Activated CD4-positive, alpha-beta T cell treated with anti-CD3 and anti-CD28 coated beads, Interleukin-2, amount 50 U/mL, for 1 hour (primary cell): ENCODE measurements around the gene EHHADH.
"Not testable (repeated sequence)": the region's sequence is repeated elsewhere in the genome, so short reads cannot be mapped to it uniquely, and the experiment has no call there.

Experiments used
- DNase-seq: peaks from one replicate; pipeline ENCODE4 v3.0.0-alpha.2; 2020

The EHHADH gene

DNA sequence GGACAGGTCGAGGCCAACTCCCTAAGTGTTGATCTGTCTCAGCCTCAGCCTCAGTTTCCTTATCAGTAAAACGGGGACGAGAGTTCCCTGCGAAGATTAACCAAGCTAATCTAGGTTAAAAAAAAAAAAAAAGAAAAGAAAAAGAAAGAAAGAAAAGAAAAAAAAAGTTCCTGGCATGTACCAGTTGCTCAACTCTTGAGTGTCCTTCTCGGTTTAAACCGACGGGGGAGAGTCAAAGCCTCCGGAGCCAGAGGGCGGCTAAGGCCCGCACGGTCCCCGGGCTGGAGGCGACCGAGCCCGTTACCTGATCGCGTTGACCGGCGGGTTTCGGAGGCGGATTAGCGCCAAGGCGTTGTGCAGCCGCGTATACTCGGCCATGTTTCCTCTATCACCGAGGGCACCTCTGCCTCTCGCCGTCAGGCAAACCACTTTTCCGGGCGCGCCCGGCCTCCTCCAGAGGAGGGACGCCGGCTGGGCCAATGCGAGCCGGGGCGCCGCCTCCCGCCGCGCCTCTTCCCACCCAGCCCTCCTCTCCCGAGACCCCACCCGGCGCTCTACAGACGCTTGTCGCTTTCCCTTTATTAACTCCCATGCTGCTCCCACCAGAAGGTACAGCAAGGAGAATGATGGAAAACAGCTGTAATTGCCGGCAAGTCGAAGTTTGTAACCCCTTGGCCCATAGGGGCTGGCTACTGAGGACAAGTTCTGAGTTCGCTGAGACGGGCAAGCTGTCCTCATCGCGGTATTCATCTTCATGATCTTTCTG lies at the start of gene EHHADH:
Gene EHHADH, minus strand, starts transcription at position 405 of the 766 bp plus-strand sequence. Its CDS starts 27 bp downstream, at position 378.
- peak; percentile 33 for DNase-seq

- DNase-seq = not testable (repeated sequence)
Observed at GRCh38 chr3:185299918-185300426, 46.1 kb upstream of the EHHADH start.

DNA sequence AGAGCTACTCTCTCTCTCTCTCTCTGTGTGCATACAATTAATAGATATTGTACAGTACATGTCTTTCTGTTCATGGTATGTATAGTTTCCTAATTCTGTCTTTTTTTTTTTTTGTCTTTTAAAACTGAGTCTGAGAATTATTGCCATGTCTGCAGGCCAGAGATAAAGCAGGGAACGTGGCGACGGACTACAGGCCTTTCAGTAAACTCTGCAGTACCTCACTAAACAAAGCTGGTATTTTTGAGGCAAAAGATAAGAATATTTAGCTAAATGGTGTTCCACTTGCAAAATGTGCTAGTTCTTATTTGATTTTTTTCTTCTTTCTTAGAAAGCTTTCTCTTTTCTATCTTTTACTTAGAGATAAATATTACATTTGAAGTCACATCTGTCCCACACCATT lies 44.0 kb upstream of the EHHADH start:
- DNase-seq = no peak

- DNase-seq = no peak
Observed at GRCh38 chr3:185292238-185292637, 38.4 kb upstream of the EHHADH start.

DNA sequence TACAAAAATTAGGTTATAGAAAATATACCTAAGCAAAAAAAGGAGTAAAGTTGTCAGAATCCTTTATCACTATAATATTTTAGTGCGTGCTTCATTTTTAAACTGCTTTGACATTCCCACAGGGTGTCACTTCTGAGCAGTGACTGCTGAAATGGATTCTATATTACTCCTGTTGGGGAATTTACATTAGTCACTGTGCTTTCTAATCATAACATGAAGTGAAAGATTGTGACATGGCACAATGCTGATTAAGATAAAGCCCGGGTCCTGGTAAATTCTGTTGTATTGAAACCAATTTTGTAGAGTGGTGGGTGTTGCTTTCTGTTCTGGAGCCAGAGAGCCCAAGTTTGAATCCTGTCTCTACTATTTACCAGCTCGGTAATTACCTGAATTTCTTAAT lies 36.4 kb upstream of the EHHADH start:
- DNase-seq = no peak

DNA sequence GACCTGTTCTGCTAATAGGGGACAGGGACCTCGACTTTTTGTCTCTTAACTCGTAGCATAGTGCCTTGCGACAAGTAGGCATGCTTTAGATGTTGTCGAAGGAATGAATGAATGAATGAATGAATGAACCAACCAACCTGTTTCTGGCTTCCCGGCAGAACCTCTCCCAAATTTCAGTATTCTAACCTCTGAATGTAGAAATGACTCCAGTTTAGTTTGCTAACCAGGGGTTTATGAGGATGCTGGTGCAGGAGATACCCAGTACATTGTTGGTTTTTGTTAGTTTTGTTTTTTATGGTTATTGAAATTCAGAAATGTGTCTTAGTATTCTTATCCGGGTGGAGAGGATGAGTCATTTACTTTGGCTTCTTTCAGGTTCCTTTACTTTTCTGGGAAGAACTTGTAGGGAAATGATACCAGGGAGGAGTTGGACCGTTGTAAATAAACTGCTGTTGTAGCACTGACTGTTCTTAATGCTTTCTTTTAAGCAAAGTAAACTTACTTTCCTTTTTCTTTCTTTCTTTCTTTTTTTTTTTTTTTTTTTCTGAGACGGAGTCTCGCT lies 29.6 kb upstream of the EHHADH start:
- DNase-seq = no peak

DNA sequence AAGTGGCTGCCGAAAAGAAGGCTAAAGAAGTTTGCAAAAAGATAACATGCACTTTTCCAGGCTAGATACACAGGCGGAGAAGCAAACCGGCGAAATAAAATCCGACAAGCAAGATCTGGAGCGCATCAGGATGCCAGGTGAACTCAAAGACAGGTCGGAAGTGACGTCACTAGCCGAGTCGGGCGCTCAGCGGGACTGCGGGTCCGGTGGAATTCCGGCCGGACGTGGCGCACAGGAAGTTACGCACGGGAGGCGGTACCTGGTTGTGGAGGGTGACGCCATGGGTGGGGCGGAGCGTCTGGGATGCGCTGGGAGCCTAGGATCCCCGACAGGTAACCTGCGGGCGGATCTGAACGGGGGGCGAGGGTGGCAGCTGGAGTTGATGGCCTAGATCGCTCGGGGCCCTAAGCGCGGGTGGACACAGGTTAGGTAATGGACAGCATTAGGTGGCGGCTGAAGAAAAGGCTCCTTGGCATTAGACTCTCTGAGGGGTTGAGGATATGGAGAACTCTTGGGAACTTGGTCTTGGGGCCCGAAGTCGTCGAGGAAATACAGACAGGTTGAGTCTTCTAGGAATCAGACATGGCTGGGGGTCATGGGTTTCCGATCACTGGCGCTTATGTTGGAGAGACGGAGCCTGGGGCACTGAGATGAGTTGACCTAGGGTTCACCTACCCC lies 29.0 kb upstream of the EHHADH start:
- DNase-seq = peak; percentile 94

GRCh38 chr3:185280572-185281365 lies 26.9 kb upstream of the EHHADH start:
- DNase-seq = no peak

DNA sequence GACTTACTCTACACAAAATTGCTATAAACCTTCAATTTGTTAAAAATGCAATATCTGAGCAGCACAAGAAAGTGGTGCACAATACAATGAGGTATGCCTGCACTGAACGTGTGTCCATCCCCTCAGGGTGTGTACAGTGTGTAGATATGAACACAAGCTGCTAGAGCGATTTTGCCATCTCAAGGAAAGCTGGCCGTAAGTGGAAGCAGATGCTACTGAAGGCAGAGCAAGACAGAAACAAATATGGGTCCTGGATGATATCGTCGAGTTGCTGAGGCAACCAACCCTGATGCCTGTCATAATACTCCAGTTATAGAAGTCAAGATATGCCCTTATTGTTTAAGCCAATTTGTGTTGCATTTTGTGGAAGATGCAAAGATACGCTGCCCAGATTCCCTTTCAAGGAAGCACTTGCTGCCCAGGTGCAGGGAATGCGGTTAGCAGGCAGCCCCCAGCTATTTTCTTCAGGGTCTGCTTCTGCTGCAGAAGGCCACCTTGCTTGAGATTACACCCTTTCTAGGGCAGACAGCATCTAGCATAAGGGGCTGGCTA lies 25.8 kb upstream of the EHHADH start:
- no peak for DNase-seq

- DNase-seq = no peak
Observed at GRCh38 chr3:185276415-185276814, 22.6 kb upstream of the EHHADH start.

GRCh38 chr3:185272033-185272432 lies 18.2 kb upstream of the EHHADH start:
- DNase-seq = no peak

DNA sequence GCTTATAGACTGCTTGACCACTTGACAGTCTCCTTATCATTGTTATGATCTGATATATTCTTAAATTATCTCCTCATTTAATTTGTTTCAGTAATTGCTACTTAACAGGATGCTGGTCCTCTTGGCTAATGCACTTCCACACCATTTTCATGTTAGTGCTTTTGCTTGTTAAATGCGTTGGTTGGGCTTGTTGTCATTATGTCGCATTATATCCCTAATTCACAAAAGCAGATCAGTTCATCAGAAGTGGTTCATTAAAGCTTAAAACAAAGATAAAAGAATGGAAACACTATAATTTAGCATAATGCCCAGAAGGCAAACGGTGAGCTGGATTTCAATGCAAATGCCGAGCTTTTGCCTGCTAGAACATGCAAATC lies 17.1 kb upstream of the EHHADH start:
- DNase-seq = no peak

- DNase-seq = no peak
Observed at GRCh38 chr3:185270262-185270955, 16.6 kb upstream of the EHHADH start.

DNA sequence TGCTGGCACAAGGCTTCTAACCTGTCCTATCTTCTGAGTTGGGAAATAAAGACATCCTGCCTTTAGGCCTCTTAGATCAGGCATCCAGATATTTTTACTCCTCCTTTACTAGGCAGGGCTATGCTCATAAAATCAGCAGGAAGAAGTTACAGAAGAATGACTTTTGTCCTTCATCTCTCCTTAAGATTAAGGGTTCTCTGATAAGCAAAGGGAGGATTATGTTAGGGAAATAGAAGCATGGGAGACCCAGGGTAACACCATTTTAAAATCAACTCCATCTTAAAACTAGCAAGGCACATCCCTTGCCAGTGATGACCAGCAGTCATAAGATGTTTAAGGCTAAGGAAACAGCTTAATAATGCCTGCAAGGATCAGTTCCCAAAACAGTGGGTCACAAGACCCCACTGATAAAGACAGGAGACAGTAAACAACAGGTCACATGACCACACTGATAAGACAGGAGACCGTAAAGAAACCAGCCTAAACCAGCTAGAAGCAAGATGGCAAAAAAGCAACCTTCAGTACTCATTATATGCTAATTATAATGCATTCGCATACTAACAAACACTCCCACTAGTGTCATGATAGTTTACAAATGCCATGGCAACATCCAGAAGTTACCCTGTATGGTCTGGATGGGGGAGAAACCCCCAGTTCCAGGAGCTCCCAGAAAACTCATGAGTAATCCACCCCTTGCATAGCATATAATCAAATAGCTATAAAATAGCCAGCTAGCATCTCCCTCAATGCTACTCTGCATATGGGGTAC lies 14.5 kb upstream of the EHHADH start:
- no peak for DNase-seq

- DNase-seq = no peak
Observed at GRCh38 chr3:185267193-185267592, 13.3 kb upstream of the EHHADH start.

GRCh38 chr3:185264849-185265553 lies 11.2 kb upstream of the EHHADH start:
- DNase-seq = no peak

DNA sequence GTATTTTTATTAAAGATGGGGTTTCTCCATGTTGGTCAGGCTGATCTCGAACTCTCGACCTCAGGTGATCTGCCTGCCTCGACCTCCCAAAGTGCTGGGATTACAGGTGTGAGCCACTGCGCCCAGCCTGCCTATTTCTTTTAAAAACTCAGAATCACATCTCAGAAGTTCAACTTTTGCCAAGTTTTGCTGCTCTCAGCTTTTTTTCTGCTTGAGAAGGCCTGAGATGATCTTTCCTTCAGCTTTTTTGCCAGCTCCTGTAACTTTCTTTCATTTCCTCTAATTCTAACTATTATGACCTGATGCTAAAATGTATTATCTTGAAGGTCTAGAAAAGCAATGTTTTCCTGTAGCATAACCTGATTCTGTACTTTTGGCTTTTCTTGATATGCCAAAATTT lies 9.6 kb upstream of the EHHADH start:
- DNase-seq = no peak

- no peak for DNase-seq
Observed at GRCh38 chr3:185257334-185257733, 3.5 kb upstream of the EHHADH start.

DNA sequence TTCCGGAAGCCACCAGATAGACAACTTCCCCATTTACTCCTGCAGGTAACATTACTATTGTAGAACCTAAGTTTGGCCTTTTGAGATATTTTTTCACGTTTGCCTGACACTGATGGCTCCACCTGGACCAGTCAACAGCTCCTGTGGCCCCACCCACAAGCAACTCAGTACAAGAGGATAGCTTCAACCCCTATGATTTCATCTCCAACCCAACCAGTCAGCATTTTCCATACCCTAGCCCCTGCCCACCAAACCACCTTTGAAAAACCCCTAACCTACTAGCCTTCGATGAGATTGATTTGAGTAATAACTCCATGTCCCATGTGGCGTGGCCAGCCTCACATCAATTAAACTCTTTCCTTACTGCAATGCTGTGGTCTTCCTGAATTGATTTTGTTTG lies 950 bp upstream of the EHHADH start:
- no peak for DNase-seq

GRCh38 chr3:185253133-185253532 lies 716 bp downstream of the EHHADH start:
- DNase-seq = not testable (repeated sequence)

- DNase-seq = no peak
Observed at GRCh38 chr3:185251272-185251671, 2.6 kb downstream of the EHHADH start.
